Hepatocyte (in vitro differentiated cells): ENCODE measurements around the gene AP5S1. TPM values are rescaled to one million over a fixed set of nuclear protein-coding genes. Genes with fewer than 3 reads are reported as not detected.
"Not testable (repeated sequence)": the region's sequence is repeated elsewhere in the genome, so short reads cannot be mapped to it uniquely, and the experiment has no call there.

Source experiments
- DNase-seq: peaks from one replicate; pipeline ENCODE4 v3.0.0-alpha.2; 2016; ENCODE audit warnings: low spot score
- H2AFZ ChIP-seq: fragments of 200-600 bp; sonication (generic); 2 replicates; pipeline ENCODE4 v1.6.0; 2016; ENCODE audit warnings: antibody characterized with exemption, mild to moderate bottlenecking
- H3K27ac ChIP-seq: fragments of 200-600 bp; sonication (generic); 2 replicates; pipeline ENCODE4 v1.5.1; 2016; ENCODE audit warnings: mild to moderate bottlenecking
- H3K27me3 ChIP-seq: fragments of 200-600 bp; sonication (generic); 2 replicates; pipeline ENCODE4 v1.6.1; 2016
- H3K36me3 ChIP-seq: fragments of 200-600 bp; sonication (generic); replicated peaks from 2 replicates; pipeline ENCODE4 v1.5.1; 2016; ENCODE audit warnings: low read depth; ENCODE audit not compliant: insufficient read depth
- H3K4me1 ChIP-seq: fragments of 200-600 bp; sonication (generic); 2 replicates; pipeline ENCODE4 v1.5.1; 2016; ENCODE audit warnings: mild to moderate bottlenecking, moderate library complexity; ENCODE audit not compliant: insufficient read depth
- H3K4me2 ChIP-seq: fragments of 200-600 bp; sonication (generic); 2 replicates; pipeline ENCODE4 v1.6.0; 2016
- H3K4me3 ChIP-seq: fragments of 200-600 bp; sonication (generic); 2 replicates; pipeline ENCODE4 v1.5.1; 2016; ENCODE audit warnings: mild to moderate bottlenecking
- H3K79me2 ChIP-seq: fragments of 200-600 bp; sonication (generic); 2 replicates; pipeline ENCODE4 v1.6.0; 2017; ENCODE audit warnings: mild to moderate bottlenecking
- H3K9me2 ChIP-seq: fragments of 200-600 bp; sonication (generic); replicated peaks from 2 replicates; pipeline ENCODE4 v1.6.0; 2017; ENCODE audit warnings: mild to moderate bottlenecking; ENCODE audit not compliant: insufficient read depth
- H3K9me3 ChIP-seq: fragments of 200-600 bp; sonication (generic); 2 replicates; pipeline ENCODE4 v1.5.1; 2016; ENCODE audit warnings: low read depth, mild to moderate bottlenecking
- H4K20me1 ChIP-seq: fragments of 200-600 bp; sonication (generic); 2 replicates; pipeline ENCODE4 v1.6.0; 2016; ENCODE audit warnings: mild to moderate bottlenecking; ENCODE audit not compliant: insufficient read depth, poor library complexity, severe bottlenecking
- EZH2 ChIP-seq: fragments of 200-600 bp; sonication (generic); IDR thresholded peaks from 2 replicates; pipeline ENCODE4 v1.6.1; 2016; ENCODE audit warnings: antibody characterized with exemption, mild to moderate bottlenecking, borderline replicate concordance
- EZH2phosphoT487 ChIP-seq: fragments of 200-600 bp; sonication (generic); IDR thresholded peaks from one replicate; pipeline ENCODE4 v1.6.1; 2018; ENCODE audit warnings: antibody characterized with exemption, mild to moderate bottlenecking, low read depth, moderate library complexity; ENCODE audit not compliant: unreplicated experiment, severe bottlenecking
- WGBS: methylation state at CpG from one replicate; pipeline ENCODE4 v1.1.6; 2016; ENCODE audit warnings: low lambda C conversion rate; ENCODE audit errors: missing lambda C conversion rate; 5-methylcytosine and 5-hydroxymethylcytosine counted together
- polyA plus RNA-seq: library from polyadenylated mRNA; unstranded; fragments of >200 nt; fragmentation: Nextera tagmentation; extraction: Ambion mirVana; gene quantifications from 2 replicates; pipeline ENCODE4 v1.2.1, GENCODE V29; 2016
- total RNA-seq: library from RNA; depleted of rRNA; stranded (reverse); fragments of >200 nt; gene quantifications from 2 replicates; pipeline ENCODE4 v1.2.3, GENCODE V29; 2014
- TF ChIP-seq, protein P1 (sequence below): fragments of 200-600 bp; sonication (generic); IDR thresholded peaks from 2 replicates; pipeline ENCODE4 v1.5.1; 2016; ENCODE audit warnings: antibody characterized with exemption, mild to moderate bottlenecking; ENCODE audit not compliant: poor library complexity

The AP5S1 gene
- total and polyA plus RNA-seq, 2 experiments from 2014 or later, result 13.8 to 21.8 TPM

DNA sequence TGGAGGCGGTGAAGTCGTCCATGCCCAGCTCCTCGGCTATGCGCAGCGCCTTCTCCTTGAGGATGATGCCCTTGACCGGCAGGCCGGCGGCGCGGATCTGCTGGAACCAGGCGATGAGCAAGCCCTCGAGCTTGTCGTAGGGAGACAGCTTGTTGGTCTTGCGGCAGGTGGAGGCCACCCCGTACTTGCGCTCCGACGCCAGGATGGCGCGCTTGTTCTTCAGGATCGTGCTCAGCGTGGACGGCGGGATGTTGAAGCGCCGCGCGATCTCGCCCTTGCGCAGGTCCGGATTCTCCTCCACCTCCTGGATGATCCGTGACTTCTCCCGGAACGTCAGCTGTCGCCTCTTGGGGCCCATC lies 34.2 kb upstream of the AP5S1 start:
- DNase-seq, result peak; percentile 69
- Histone ChIP-seq H3K27me3 (no peaks in the 10 kb centered on the region), H3K9me3 (no peaks in the 10 kb centered on the region), H3K4me2 (peak overlapping the region; percentile 97), H2AFZ (peak overlapping the region; percentile 25), H4K20me1 (peaks cover 18% of the 10 kb centered on the region), H3K4me1 (peaks cover 30% of the 10 kb centered on the region), H3K36me3 (no peaks in the 10 kb centered on the region), H3K9me2 (no peaks in the 10 kb centered on the region), H3K27ac (peak overlapping the region; percentile 70), H3K79me2 (peaks cover 32% of the 10 kb centered on the region), H3K4me3 (peak overlapping the region; percentile 30)
- TF ChIP-seq, protein P1, sequence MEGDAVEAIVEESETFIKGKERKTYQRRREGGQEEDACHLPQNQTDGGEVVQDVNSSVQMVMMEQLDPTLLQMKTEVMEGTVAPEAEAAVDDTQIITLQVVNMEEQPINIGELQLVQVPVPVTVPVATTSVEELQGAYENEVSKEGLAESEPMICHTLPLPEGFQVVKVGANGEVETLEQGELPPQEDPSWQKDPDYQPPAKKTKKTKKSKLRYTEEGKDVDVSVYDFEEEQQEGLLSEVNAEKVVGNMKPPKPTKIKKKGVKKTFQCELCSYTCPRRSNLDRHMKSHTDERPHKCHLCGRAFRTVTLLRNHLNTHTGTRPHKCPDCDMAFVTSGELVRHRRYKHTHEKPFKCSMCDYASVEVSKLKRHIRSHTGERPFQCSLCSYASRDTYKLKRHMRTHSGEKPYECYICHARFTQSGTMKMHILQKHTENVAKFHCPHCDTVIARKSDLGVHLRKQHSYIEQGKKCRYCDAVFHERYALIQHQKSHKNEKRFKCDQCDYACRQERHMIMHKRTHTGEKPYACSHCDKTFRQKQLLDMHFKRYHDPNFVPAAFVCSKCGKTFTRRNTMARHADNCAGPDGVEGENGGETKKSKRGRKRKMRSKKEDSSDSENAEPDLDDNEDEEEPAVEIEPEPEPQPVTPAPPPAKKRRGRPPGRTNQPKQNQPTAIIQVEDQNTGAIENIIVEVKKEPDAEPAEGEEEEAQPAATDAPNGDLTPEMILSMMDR, result no peak
- no peak for TF ChIP-seq EZH2
- no peak for TF ChIP-seq EZH2phosphoT487
- WGBS, result under 1% methylated on average over 23 of the region's 35 CpGs

- no peaks in the 10 kb centered on the region for H3K36me3 ChIP-seq
- DNase-seq, result peak; percentile 95
- H3K9me3 ChIP-seq, result no peaks in the 10 kb centered on the region
- peaks cover 30% of the 10 kb centered on the region for H3K4me1 ChIP-seq
- peak within 1 kb of the TSS; percentile 30 for H3K4me3 ChIP-seq
- WGBS, result 9% methylated on average over 25 of the region's 70 CpGs
- no peaks in the 10 kb centered on the region for H3K9me2 ChIP-seq
- H3K79me2 ChIP-seq, result peaks cover 32% of the 10 kb centered on the region
- H3K4me2 ChIP-seq, result peak within 1 kb of the TSS; percentile 97
- peaks cover 18% of the 10 kb centered on the region for H4K20me1 ChIP-seq
- H3K27ac ChIP-seq, result peak within 1 kb of the TSS; percentile 70
- peak within 1 kb of the TSS; percentile 30 for H2AFZ ChIP-seq
- no peak for TF ChIP-seq EZH2
- TF ChIP-seq, protein P1, result peak; percentile 76
- H3K27me3 ChIP-seq, result no peaks in the 10 kb centered on the region
Measured at GRCh38 chr20:3786665-3787323, 33.6 kb upstream of the AP5S1 start, which contains the start of gene CENPB. CENPB (minus strand) TSS chr20:3786740; CDS start chr20:3786483, 257 bp downstream.

DNA sequence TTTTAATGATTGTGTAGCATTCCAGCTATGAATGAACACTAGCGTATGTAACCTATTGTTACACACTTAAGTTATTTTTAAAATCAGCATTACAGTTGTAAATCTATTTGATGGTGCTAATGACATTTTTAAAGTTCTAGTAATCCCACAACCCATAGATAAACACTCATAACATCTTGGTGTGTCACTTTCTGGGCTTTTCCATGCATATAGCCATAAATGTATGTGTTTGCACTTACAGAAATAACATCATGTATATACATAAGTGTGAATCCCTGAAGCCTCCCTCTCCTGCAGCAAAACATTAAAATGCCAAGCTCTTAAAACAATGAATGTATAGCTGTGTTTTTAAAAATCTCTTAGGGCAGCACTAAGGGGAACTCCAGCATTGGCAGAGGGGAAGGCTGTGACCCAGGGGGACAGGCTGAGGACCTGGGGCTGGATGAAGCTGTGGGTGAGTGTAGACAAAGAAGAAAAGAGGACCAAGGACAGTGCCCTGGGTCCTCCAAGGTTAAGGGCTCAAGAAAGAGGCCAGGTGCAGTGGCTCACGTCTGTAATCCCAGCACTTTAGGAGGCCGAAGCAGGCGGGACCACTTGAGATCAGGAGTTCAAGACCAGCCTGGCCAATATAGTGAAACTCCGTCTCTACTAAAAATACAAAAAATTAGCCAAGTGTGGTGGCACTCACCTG lies 32.9 kb upstream of the AP5S1 start:
- H3K4me3 ChIP-seq, result peak overlapping the region; percentile 4

DNA sequence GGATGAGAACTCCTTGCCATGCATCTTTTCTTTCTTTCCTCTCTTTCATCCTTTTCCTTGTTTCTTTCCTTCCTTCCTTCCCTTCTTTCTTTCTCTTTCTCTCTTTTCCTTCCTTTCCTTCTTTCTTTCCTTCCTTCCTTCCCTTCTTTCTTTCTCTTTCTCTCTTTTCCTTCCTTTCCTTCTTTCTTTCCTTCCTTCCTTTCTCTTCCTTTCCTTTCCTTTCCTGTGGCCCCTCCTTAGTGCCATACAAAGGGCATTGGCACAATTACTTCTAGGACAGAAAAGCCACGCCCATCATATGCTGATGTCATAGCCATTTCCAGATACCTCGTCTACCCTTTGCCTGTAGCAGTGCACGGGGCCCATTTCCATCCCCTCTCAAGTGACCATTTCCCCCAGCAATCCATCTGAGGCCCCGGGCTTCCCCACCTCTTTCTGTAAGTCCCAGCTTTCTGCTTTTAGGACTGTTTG lies 31.6 kb upstream of the AP5S1 start:
- whole genome bisulfite sequencing, result 69% methylated on average over 4 of the region's 4 CpGs
- Histone ChIP-seq H4K20me1 (peaks cover 18% of the 10 kb centered on the region), H3K4me2 (no peak overlapping the region), H2AFZ (no peak overlapping the region), H3K36me3 (no peaks in the 10 kb centered on the region), H3K79me2 (peaks cover 27% of the 10 kb centered on the region), H3K27me3 (no peaks in the 10 kb centered on the region), H3K4me1 (peaks cover 21% of the 10 kb centered on the region), H3K27ac (no peak overlapping the region), H3K4me3 (no peak overlapping the region), H3K9me2 (no peaks in the 10 kb centered on the region), H3K9me3 (no peaks in the 10 kb centered on the region)
- DNase-seq, result no peak
- TF ChIP-seq, protein P1, result no peak
- no peak for TF ChIP-seq EZH2phosphoT487
- no peak for TF ChIP-seq EZH2

More for the DNA sequence above, 32.9 kb upstream of the AP5S1 start:
- Histone ChIP-seq H3K9me2 (no peaks in the 10 kb centered on the region), H4K20me1 (peaks cover 18% of the 10 kb centered on the region), H3K79me2 (peaks cover 32% of the 10 kb centered on the region), H3K27ac (no peak overlapping the region), H3K4me1 (peaks cover 30% of the 10 kb centered on the region), H2AFZ (peak overlapping the region; percentile 30), H3K27me3 (no peaks in the 10 kb centered on the region), H3K9me3 (no peaks in the 10 kb centered on the region), H3K36me3 (no peaks in the 10 kb centered on the region), H3K4me2 (peak overlapping the region; percentile 71)
- 80% methylated on average over 5 of the region's 5 CpGs for WGBS
- no peak for TF ChIP-seq EZH2phosphoT487
- no peak for TF ChIP-seq EZH2
- no peak for DNase-seq

GRCh38 chr20:3789201-3789600 lies 31.1 kb upstream of the AP5S1 start:
- H3K79me2 ChIP-seq, result peaks cover 22% of the 10 kb centered on the region
- not testable (repeated sequence) for H3K9me3 ChIP-seq, DNase-seq, H3K27me3 ChIP-seq, H3K36me3 ChIP-seq, H2AFZ ChIP-seq, H3K9me2 ChIP-seq, H3K27ac ChIP-seq, H3K4me3 ChIP-seq, H3K4me2 ChIP-seq
- peaks cover 16% of the 10 kb centered on the region for H3K4me1 ChIP-seq
- WGBS, result 86% methylated on average over 4 of the region's 4 CpGs
- H4K20me1 ChIP-seq, result peaks cover 16% of the 10 kb centered on the region
